Hepatocyte (in vitro differentiated cells): ENCODE data around the gene CYP4A22. TPM values are rescaled to one million over a fixed set of nuclear protein-coding genes. Genes with fewer than 3 reads are reported as not detected.

ENCODE experiments used
- DNase-seq: peaks from one replicate; pipeline ENCODE4 v3.0.0-alpha.2; 2016; ENCODE audit warnings: low spot score
- H2AFZ ChIP-seq: fragments of 200-600 bp; sonication (generic); 2 replicates; pipeline ENCODE4 v1.6.0; 2016; ENCODE audit warnings: antibody characterized with exemption, mild to moderate bottlenecking
- H3K27ac ChIP-seq: fragments of 200-600 bp; sonication (generic); 2 replicates; pipeline ENCODE4 v1.5.1; 2016; ENCODE audit warnings: mild to moderate bottlenecking
- H3K27me3 ChIP-seq: fragments of 200-600 bp; sonication (generic); 2 replicates; pipeline ENCODE4 v1.6.1; 2016
- H3K36me3 ChIP-seq: fragments of 200-600 bp; sonication (generic); replicated peaks from 2 replicates; pipeline ENCODE4 v1.5.1; 2016; ENCODE audit warnings: low read depth; ENCODE audit not compliant: insufficient read depth
- H3K4me1 ChIP-seq: fragments of 200-600 bp; sonication (generic); 2 replicates; pipeline ENCODE4 v1.5.1; 2016; ENCODE audit warnings: mild to moderate bottlenecking, moderate library complexity; ENCODE audit not compliant: insufficient read depth
- H3K4me2 ChIP-seq: fragments of 200-600 bp; sonication (generic); 2 replicates; pipeline ENCODE4 v1.6.0; 2016
- H3K4me3 ChIP-seq: fragments of 200-600 bp; sonication (generic); 2 replicates; pipeline ENCODE4 v1.5.1; 2016; ENCODE audit warnings: mild to moderate bottlenecking
- H3K79me2 ChIP-seq: fragments of 200-600 bp; sonication (generic); 2 replicates; pipeline ENCODE4 v1.6.0; 2017; ENCODE audit warnings: mild to moderate bottlenecking
- H3K9me2 ChIP-seq: fragments of 200-600 bp; sonication (generic); replicated peaks from 2 replicates; pipeline ENCODE4 v1.6.0; 2017; ENCODE audit warnings: mild to moderate bottlenecking; ENCODE audit not compliant: insufficient read depth
- H3K9me3 ChIP-seq: fragments of 200-600 bp; sonication (generic); 2 replicates; pipeline ENCODE4 v1.5.1; 2016; ENCODE audit warnings: low read depth, mild to moderate bottlenecking
- H4K20me1 ChIP-seq: fragments of 200-600 bp; sonication (generic); 2 replicates; pipeline ENCODE4 v1.6.0; 2016; ENCODE audit warnings: mild to moderate bottlenecking; ENCODE audit not compliant: insufficient read depth, poor library complexity, severe bottlenecking
- CTCF ChIP-seq: fragments of 200-600 bp; sonication (generic); IDR thresholded peaks from 2 replicates; pipeline ENCODE4 v1.5.1; 2016; ENCODE audit warnings: antibody characterized with exemption, mild to moderate bottlenecking; ENCODE audit not compliant: poor library complexity
- EZH2 ChIP-seq: fragments of 200-600 bp; sonication (generic); IDR thresholded peaks from 2 replicates; pipeline ENCODE4 v1.6.1; 2016; ENCODE audit warnings: antibody characterized with exemption, mild to moderate bottlenecking, borderline replicate concordance
- EZH2phosphoT487 ChIP-seq: fragments of 200-600 bp; sonication (generic); IDR thresholded peaks from one replicate; pipeline ENCODE4 v1.6.1; 2018; ENCODE audit warnings: antibody characterized with exemption, mild to moderate bottlenecking, low read depth, moderate library complexity; ENCODE audit not compliant: unreplicated experiment, severe bottlenecking
- WGBS: methylation state at CpG from one replicate; pipeline ENCODE4 v1.1.6; 2016; ENCODE audit warnings: low lambda C conversion rate; ENCODE audit errors: missing lambda C conversion rate; 5-methylcytosine and 5-hydroxymethylcytosine counted together
- polyA plus RNA-seq: library from polyadenylated mRNA; unstranded; fragments of >200 nt; fragmentation: Nextera tagmentation; extraction: Ambion mirVana; gene quantifications from 2 replicates; pipeline ENCODE4 v1.2.1, GENCODE V29; 2016
- total RNA-seq: library from RNA; depleted of rRNA; stranded (reverse); fragments of >200 nt; gene quantifications from 2 replicates; pipeline ENCODE4 v1.2.3, GENCODE V29; 2014

Gene CYP4A22
- total and polyA plus RNA-seq, 2 experiments from 2014 or later, result 0.83 to 7.3 TPM

- no peaks in the 10 kb centered on the region for H3K79me2 ChIP-seq
- 72% methylated on average over 3 of the region's 3 CpGs for WGBS
- DNase-seq, result no peak
These were observed 59.4 kb downstream of the CYP4A22 start for GRCh38 chr1:47196622-47197021.

GRCh38 chr1:47198214-47198613 is 61.0 kb downstream of the CYP4A22 start:
- Histone ChIP-seq H3K9me2 (no peaks in the 10 kb centered on the region), H3K4me3 (no peak overlapping the region), H3K4me1 (no peaks in the 10 kb centered on the region), H2AFZ (no peak overlapping the region), H3K9me3 (no peaks in the 10 kb centered on the region), H3K27ac (no peak overlapping the region), H3K79me2 (no peaks in the 10 kb centered on the region), H4K20me1 (no peaks in the 10 kb centered on the region), H3K27me3 (no peaks in the 10 kb centered on the region), H3K4me2 (no peak overlapping the region), H3K36me3 (no peaks in the 10 kb centered on the region)
- no peak for TF ChIP-seq CTCF
- TF ChIP-seq EZH2, result no peak
- no peak for TF ChIP-seq EZH2phosphoT487
- DNase-seq, result no peak
- WGBS, result 88% methylated on average over 4 of the region's 4 CpGs

More at GRCh38 chr1:47196622-47197021, 59.4 kb downstream of the CYP4A22 start:
- Histone ChIP-seq H3K9me3 (no peaks in the 10 kb centered on the region), H3K4me1 (peaks cover 15% of the 10 kb centered on the region), H4K20me1 (no peaks in the 10 kb centered on the region), H3K4me3 (no peak overlapping the region), H3K27ac (no peak overlapping the region), H3K4me2 (no peak overlapping the region), H3K36me3 (no peaks in the 10 kb centered on the region), H2AFZ (no peak overlapping the region), H3K27me3 (no peaks in the 10 kb centered on the region), H3K9me2 (no peaks in the 10 kb centered on the region)
- TF ChIP-seq CTCF, result no peak
- TF ChIP-seq EZH2, result no peak
- TF ChIP-seq EZH2phosphoT487, result no peak

Other genes with a start within 250 kb of the CYP4A22 start
- gene CYP4A11, start 196.0 kb upstream of the CYP4A22 start, total RNA-seq, result 14.1 and 20.8 TPM in 2 replicates
- 26.5 and 62.4 TPM in 2 replicates for gene CYP4A11, start 196.0 kb upstream of the CYP4A22 start, polyA plus RNA-seq
- 0.97 and 1.7 TPM in 2 replicates for gene CYP4X1, start 113.8 kb upstream of the CYP4A22 start, total RNA-seq
- gene CYP4X1, start 113.8 kb upstream of the CYP4A22 start, polyA plus RNA-seq, result 1.1 and 1.8 TPM in 2 replicates
- gene CYP4Z1, start 70.2 kb upstream of the CYP4A22 start, total RNA-seq, result 0.52 TPM in 1 of 2 replicates, not detected in the other
- 0.66 TPM in 1 of 2 replicates, not detected in the other for gene CYP4Z1, start 70.2 kb upstream of the CYP4A22 start, polyA plus RNA-seq
- gene PDZK1IP1, start 52.6 kb downstream of the CYP4A22 start, total RNA-seq, result 0.37 TPM in 1 of 2 replicates, not detected in the other
- gene PDZK1IP1, start 52.6 kb downstream of the CYP4A22 start, polyA plus RNA-seq, result 0.71 TPM in 1 of 2 replicates, not detected in the other
- gene TAL1, start 94.8 kb downstream of the CYP4A22 start, total RNA-seq, result 0.08 and 0.13 TPM in 2 replicates
- gene TAL1, start 94.8 kb downstream of the CYP4A22 start, polyA plus RNA-seq, result 0.68 TPM in 1 of 2 replicates, not detected in the other
- gene STIL, start 176.7 kb downstream of the CYP4A22 start, total RNA-seq, result 6.1 and 9.0 TPM in 2 replicates
- 2.5 and 3.8 TPM in 2 replicates for gene STIL, start 176.7 kb downstream of the CYP4A22 start, polyA plus RNA-seq
- 182 and 206 TPM in 2 replicates for gene CMPK1, start 196.3 kb downstream of the CYP4A22 start, total RNA-seq
- 113 and 114 TPM in 2 replicates for gene CMPK1, start 196.3 kb downstream of the CYP4A22 start, polyA plus RNA-seq